ENCODE measurements around the gene GPD1.

The GPD1 gene

GRCh38 chr12:50070314-50071060 lies 33.3 kb upstream of the GPD1 start:
- TF ChIP-seq FOXP2 (optimal IDR thresholded peaks at IDR 0.05; ENCODE audit: control extremely low read depth, extremely low read length, insufficient read depth) (no peak), POLR2AphosphoS5 (IDR thresholded peaks at IDR 0.05; ENCODE audit: borderline replicate concordance, low read depth, low read length) (no peak), EZH2 (IDR thresholded peaks at IDR 0.05) (no peak)
- Histone ChIP-seq H3K36me3 (ENCODE audit: insufficient read depth, low read length) (no peaks in the 10 kb centered on the region), H3K4me3 (no peak overlapping the region), H3K9me3 (ENCODE audit: low read depth, low read length) (no peaks in the 10 kb centered on the region), H3K9ac (ENCODE audit: insufficient read length) (no peak overlapping the region), H3K27ac (no peak overlapping the region)
- peak; percentile 71 for DNase-seq (ENCODE audit: low read depth, low spot score)

DNA sequence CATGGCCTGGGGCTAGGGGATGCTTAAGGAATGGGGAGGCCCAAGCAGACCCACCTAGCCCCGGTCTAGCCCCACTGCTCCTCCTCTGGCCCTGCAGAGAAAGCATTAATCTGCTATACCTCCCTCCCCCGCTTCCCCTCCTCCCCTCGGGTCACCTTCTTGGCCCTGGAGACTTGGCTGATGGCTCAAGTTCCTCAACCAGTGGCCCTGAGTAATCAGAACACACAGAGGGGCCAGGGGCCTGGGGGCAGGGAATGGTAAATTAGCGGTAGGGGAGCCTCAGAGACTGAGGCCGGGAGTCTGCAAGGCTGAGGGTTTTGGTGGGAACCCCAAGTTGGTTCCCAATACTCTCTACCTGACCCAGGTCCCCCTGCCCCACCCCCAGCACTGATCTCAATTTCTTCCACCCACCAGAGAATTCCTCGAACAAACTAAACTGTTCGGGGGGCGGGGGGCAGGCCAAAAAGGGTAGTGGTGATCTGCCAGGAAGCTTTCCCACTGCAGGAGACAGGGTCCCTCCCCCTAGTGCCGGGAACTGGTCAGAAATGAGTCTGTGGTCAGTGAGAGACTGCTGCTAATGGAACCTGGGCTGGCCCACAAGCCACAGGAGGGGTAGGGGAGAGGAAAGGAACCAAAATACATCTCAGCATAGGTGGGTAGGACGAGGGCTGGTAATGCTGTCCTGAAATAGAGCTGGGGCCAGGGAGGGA lies 31.5 kb upstream of the GPD1 start:
- Histone ChIP-seq H3K9me3 (ENCODE audit: low read depth, low read length) (no peaks in the 10 kb centered on the region), H3K27ac (no peak overlapping the region), H3K36me3 (ENCODE audit: insufficient read depth, low read length) (no peaks in the 10 kb centered on the region), H3K9ac (ENCODE audit: insufficient read length) (no peak overlapping the region), H3K4me3 (no peak overlapping the region)
- TF ChIP-seq FOXP2 (optimal IDR thresholded peaks at IDR 0.05; ENCODE audit: control extremely low read depth, extremely low read length, insufficient read depth) (no peak), POLR2AphosphoS5 (IDR thresholded peaks at IDR 0.05; ENCODE audit: borderline replicate concordance, low read depth, low read length) (no peak), EZH2 (IDR thresholded peaks at IDR 0.05) (no peak)
- DNase-seq (ENCODE audit: low read depth, low spot score), result no peak

GRCh38 chr12:50073206-50073605 lies 30.6 kb upstream of the GPD1 start:
- H3K4me3 ChIP-seq, result no peak overlapping the region
- no peaks in the 10 kb centered on the region for H3K36me3 ChIP-seq (ENCODE audit: insufficient read depth, low read length)
- no peak overlapping the region for H3K9ac ChIP-seq (ENCODE audit: insufficient read length)
- H3K27ac ChIP-seq, result no peak overlapping the region
- no peak for TF ChIP-seq EZH2 (IDR thresholded peaks at IDR 0.05)
- no peak for TF ChIP-seq FOXP2 (optimal IDR thresholded peaks at IDR 0.05; ENCODE audit: control extremely low read depth, extremely low read length, insufficient read depth)
- no peak for TF ChIP-seq POLR2AphosphoS5 (IDR thresholded peaks at IDR 0.05; ENCODE audit: borderline replicate concordance, low read depth, low read length)
- no peaks in the 10 kb centered on the region for H3K9me3 ChIP-seq (ENCODE audit: low read depth, low read length)
- DNase-seq (ENCODE audit: low read depth, low spot score), result no peak

DNA sequence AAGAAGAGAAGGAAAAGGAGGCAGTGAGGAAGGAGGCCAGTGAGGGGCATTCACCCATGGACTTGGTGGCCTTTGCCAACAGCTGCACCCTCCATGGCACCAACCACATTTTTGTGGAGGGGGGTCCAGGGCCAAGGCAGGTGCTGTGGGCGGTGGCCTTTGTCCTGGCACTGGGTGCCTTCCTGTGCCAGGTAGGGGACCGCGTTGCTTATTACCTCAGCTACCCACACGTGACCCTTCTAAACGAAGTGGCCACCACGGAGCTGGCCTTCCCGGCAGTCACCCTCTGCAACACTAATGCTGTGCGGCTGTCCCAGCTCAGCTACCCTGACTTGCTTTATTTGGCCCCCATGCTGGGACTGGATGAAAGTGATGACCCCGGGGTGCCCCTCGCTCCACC lies 30.1 kb upstream of the GPD1 start:
- no peaks in the 10 kb centered on the region for H3K9me3 ChIP-seq (ENCODE audit: low read depth, low read length)
- no peak overlapping the region for H3K9ac ChIP-seq (ENCODE audit: insufficient read length)
- H3K36me3 ChIP-seq (ENCODE audit: insufficient read depth, low read length), result no peaks in the 10 kb centered on the region
- no peak overlapping the region for H3K27ac ChIP-seq
- no peak overlapping the region for H3K4me3 ChIP-seq
- no peak for DNase-seq (ENCODE audit: low read depth, low spot score)
- TF ChIP-seq EZH2 (IDR thresholded peaks at IDR 0.05) (no peak), FOXP2 (optimal IDR thresholded peaks at IDR 0.05; ENCODE audit: control extremely low read depth, extremely low read length, insufficient read depth) (no peak), POLR2AphosphoS5 (IDR thresholded peaks at IDR 0.05; ENCODE audit: borderline replicate concordance, low read depth, low read length) (no peak)

GRCh38 chr12:50074936-50075807 lies 28.6 kb upstream of the GPD1 start:
- no peak for DNase-seq (ENCODE audit: low read depth, low spot score)
- Histone ChIP-seq H3K9ac (ENCODE audit: insufficient read length) (no peak overlapping the region), H3K9me3 (ENCODE audit: low read depth, low read length) (no peaks in the 10 kb centered on the region), H3K4me3 (no peak overlapping the region), H3K27ac (no peak overlapping the region), H3K36me3 (ENCODE audit: insufficient read depth, low read length) (no peaks in the 10 kb centered on the region)
- no peak for TF ChIP-seq POLR2AphosphoS5 (IDR thresholded peaks at IDR 0.05; ENCODE audit: borderline replicate concordance, low read depth, low read length)
- no peak for TF ChIP-seq FOXP2 (optimal IDR thresholded peaks at IDR 0.05; ENCODE audit: control extremely low read depth, extremely low read length, insufficient read depth)
- TF ChIP-seq EZH2 (IDR thresholded peaks at IDR 0.05), result no peak

- no peak overlapping the region for H3K4me3 ChIP-seq
- DNase-seq (ENCODE audit: low read depth, low spot score), result no peak
- TF ChIP-seq EZH2 (IDR thresholded peaks at IDR 0.05) (no peak), FOXP2 (optimal IDR thresholded peaks at IDR 0.05; ENCODE audit: control extremely low read depth, extremely low read length, insufficient read depth) (no peak), POLR2AphosphoS5 (IDR thresholded peaks at IDR 0.05; ENCODE audit: borderline replicate concordance, low read depth, low read length) (no peak)
Measured at GRCh38 chr12:50075808-50076170, 28.0 kb upstream of the GPD1 start.

GRCh38 chr12:50077099-50077498 lies 26.7 kb upstream of the GPD1 start:
- no peaks in the 10 kb centered on the region for H3K9me3 ChIP-seq (ENCODE audit: low read depth, low read length)
- TF ChIP-seq FOXP2 (optimal IDR thresholded peaks at IDR 0.05; ENCODE audit: control extremely low read depth, extremely low read length, insufficient read depth) (no peak), EZH2 (IDR thresholded peaks at IDR 0.05) (no peak), POLR2AphosphoS5 (IDR thresholded peaks at IDR 0.05; ENCODE audit: borderline replicate concordance, low read depth, low read length) (no peak)

More at GRCh38 chr12:50075808-50076170, 28.0 kb upstream of the GPD1 start:
- Histone ChIP-seq H3K9ac (ENCODE audit: insufficient read length) (no peak overlapping the region), H3K9me3 (ENCODE audit: low read depth, low read length) (no peaks in the 10 kb centered on the region), H3K36me3 (ENCODE audit: insufficient read depth, low read length) (no peaks in the 10 kb centered on the region), H3K27ac (no peak overlapping the region)

DNA sequence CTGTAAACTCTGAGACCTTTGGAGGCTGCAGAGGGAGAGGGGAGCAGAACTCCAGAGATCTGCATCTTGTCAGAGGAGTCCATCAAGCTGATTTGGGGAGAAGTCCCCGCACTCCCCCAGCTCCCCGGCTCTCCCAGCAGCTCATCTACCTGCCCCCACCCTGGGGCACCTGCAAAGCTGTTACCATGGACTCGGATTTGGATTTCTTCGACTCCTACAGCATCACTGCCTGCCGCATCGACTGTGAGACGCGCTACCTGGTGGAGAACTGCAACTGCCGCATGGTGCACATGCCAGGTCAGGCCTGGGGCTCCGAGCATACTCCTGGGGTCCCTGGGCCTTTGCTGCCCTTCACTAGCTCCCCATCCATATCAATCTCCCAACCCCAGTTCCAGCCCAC lies 25.5 kb upstream of the GPD1 start:
- no peak for DNase-seq (ENCODE audit: low read depth, low spot score)
- no peak overlapping the region for H3K4me3 ChIP-seq
- no peak overlapping the region for H3K9ac ChIP-seq (ENCODE audit: insufficient read length)
- no peak overlapping the region for H3K27ac ChIP-seq
- TF ChIP-seq EZH2 (IDR thresholded peaks at IDR 0.05) (no peak), FOXP2 (optimal IDR thresholded peaks at IDR 0.05; ENCODE audit: control extremely low read depth, extremely low read length, insufficient read depth) (no peak), POLR2AphosphoS5 (IDR thresholded peaks at IDR 0.05; ENCODE audit: borderline replicate concordance, low read depth, low read length) (no peak)
- H3K36me3 ChIP-seq (ENCODE audit: insufficient read depth, low read length), result no peaks in the 10 kb centered on the region
- H3K9me3 ChIP-seq (ENCODE audit: low read depth, low read length), result no peaks in the 10 kb centered on the region

More at GRCh38 chr12:50077099-50077498, 26.7 kb upstream of the GPD1 start:
- Histone ChIP-seq H3K9ac (ENCODE audit: insufficient read length) (no peak overlapping the region), H3K4me3 (no peak overlapping the region), H3K36me3 (ENCODE audit: insufficient read depth, low read length) (no peaks in the 10 kb centered on the region), H3K27ac (no peak overlapping the region)
- DNase-seq (ENCODE audit: low read depth, low spot score), result no peak

Measured in SK-N-MC (cell line).